ENCODE results near the gene MTMR1. TPM values are rescaled to one million over a fixed set of nuclear protein-coding genes. Genes with fewer than 3 reads are reported as not detected.

Gene MTMR1
- total RNA-seq, 1 experiment from 2014 or later: 10.9 TPM

GRCh38 chrX:150773117-150773516, 79.9 kb downstream of the MTMR1 start:
- in situ Hi-C loops (cut with HindIII; ENCODE audit: low sequenced_read_pairs): no loop called here
- no peak for DNase-seq (ENCODE audit: low spot score)

- in situ Hi-C loops (cut with HindIII; ENCODE audit: low sequenced_read_pairs): no loop called here
- no peak for DNase-seq (ENCODE audit: low spot score)
Observed at GRCh38 chrX:150773634-150774033, 80.4 kb downstream of the MTMR1 start.

- in situ Hi-C loops (cut with HindIII; ENCODE audit: low sequenced_read_pairs): no loop called here
- DNase-seq (ENCODE audit: low spot score): no peak
Observed at GRCh38 chrX:150774798-150775568, 81.8 kb downstream of the MTMR1 start.

- in situ Hi-C loops (cut with HindIII; ENCODE audit: low sequenced_read_pairs): no loop called here
- DNase-seq (ENCODE audit: low spot score): no peak
Observed at GRCh38 chrX:150775569-150776350, 82.6 kb downstream of the MTMR1 start.

GRCh38 chrX:150777328-150777992, 84.3 kb downstream of the MTMR1 start:
- in situ Hi-C loops (cut with HindIII; ENCODE audit: low sequenced_read_pairs): no loop called here
- DNase-seq (ENCODE audit: low spot score): no peak

GRCh38 chrX:150779385-150779784, 86.2 kb downstream of the MTMR1 start:
- no peak for DNase-seq (ENCODE audit: low spot score)
- in situ Hi-C loops (cut with HindIII; ENCODE audit: low sequenced_read_pairs): no loop called here

GRCh38 chrX:150781677-150782076, 88.5 kb downstream of the MTMR1 start:
- in situ Hi-C loops (cut with HindIII; ENCODE audit: low sequenced_read_pairs): no loop called here
- no peak for DNase-seq (ENCODE audit: low spot score)

GRCh38 chrX:150790021-150790420, 96.8 kb downstream of the MTMR1 start:
- in situ Hi-C loops (cut with HindIII; ENCODE audit: low sequenced_read_pairs): no loop called here

GRCh38 chrX:150792949-150793527, 99.8 kb downstream of the MTMR1 start:
- in situ Hi-C loops (cut with HindIII; ENCODE audit: low sequenced_read_pairs): no loop called here
- no peak for DNase-seq (ENCODE audit: low spot score)

More at GRCh38 chrX:150790021-150790420, 96.8 kb downstream of the MTMR1 start:
- no peak for DNase-seq (ENCODE audit: low spot score)

GRCh38 chrX:150805736-150806135, 112.5 kb downstream of the MTMR1 start:
- in situ Hi-C loops (cut with HindIII; ENCODE audit: low sequenced_read_pairs): no loop called here
- no peak for DNase-seq (ENCODE audit: low spot score)

GRCh38 chrX:150806827-150807226, 113.6 kb downstream of the MTMR1 start:
- in situ Hi-C loops (cut with HindIII; ENCODE audit: low sequenced_read_pairs): no loop called here
- DNase-seq (ENCODE audit: low spot score): no peak

- no peak for DNase-seq (ENCODE audit: low spot score)
- in situ Hi-C loops (cut with HindIII; ENCODE audit: low sequenced_read_pairs): no loop called here
Observed at GRCh38 chrX:150813922-150814321, 120.7 kb downstream of the MTMR1 start.

Other genes starting within 250 kb of the MTMR1 start
- 4.1 and 9.4 TPM in 2 replicates for gene MTM1, start 124.8 kb upstream of the MTMR1 start, total RNA-seq (2014; rRNA removed; shearing (Covaris generic))
- gene CD99L2, start 205.3 kb downstream of the MTMR1 start, total RNA-seq (2014; rRNA removed; shearing (Covaris generic)): 23.7 and 26.1 TPM in 2 replicates